Mucosa of stomach (tissue), 1 donor: ENCODE measurements around the gene TMEM97.

ENCODE experiments used
- H3K27me3 ChIP-seq: one replicate; pipeline ENCODE4 v1.7.0; 2013; ENCODE audit warnings: mild to moderate bottlenecking, low read length; ENCODE audit not compliant: control insufficient read depth, insufficient read depth
- H3K36me3 ChIP-seq: one replicate; pipeline ENCODE4 v1.7.0; 2013; ENCODE audit warnings: low read length; ENCODE audit not compliant: control insufficient read depth, insufficient read depth
- H3K4me1 ChIP-seq: one replicate; pipeline ENCODE4 v1.7.0; 2013; ENCODE audit warnings: mild to moderate bottlenecking, low read length; ENCODE audit not compliant: control insufficient read depth, insufficient read depth
- H3K4me3 ChIP-seq: one replicate; pipeline ENCODE4 v1.7.0; 2013; ENCODE audit warnings: low read length
- H3K9ac ChIP-seq: one replicate; pipeline ENCODE4 v1.7.0; 2013; ENCODE audit warnings: mild to moderate bottlenecking, low read length, moderate library complexity
- H3K9me3 ChIP-seq: one replicate; pipeline ENCODE4 v1.7.0; 2013; ENCODE audit warnings: mild to moderate bottlenecking, low read length, moderate library complexity; ENCODE audit not compliant: control insufficient read depth
- donor health status: Pancreatic carcinoma.

The TMEM97 gene

GRCh38 chr17:28371245-28372202 is 52.5 kb downstream of the TMEM97 start, which contains the start of gene SARM1:
Gene SARM1 (plus strand): TSS chr17:28371694. CDS start chr17:28372033, 339 bp downstream.
- no peak within 1 kb of the TSS for H3K4me3 ChIP-seq
- no peaks in the 10 kb centered on the region for H3K36me3 ChIP-seq
- no peaks in the 10 kb centered on the region for H3K9me3 ChIP-seq
- peak within 1 kb of the TSS; percentile 55 for H3K9ac ChIP-seq
- H3K4me1 ChIP-seq: peaks cover 11% of the 10 kb centered on the region
- H3K27me3 ChIP-seq: peaks cover 26% of the 10 kb centered on the region

GRCh38 chr17:28372203-28372944 is 53.4 kb downstream of the TMEM97 start:
- H3K4me3 ChIP-seq: no peak overlapping the region
- H3K9ac ChIP-seq: peak overlapping the region; percentile 55
- H3K4me1 ChIP-seq: peaks cover 11% of the 10 kb centered on the region
- H3K9me3 ChIP-seq: no peaks in the 10 kb centered on the region
- peaks cover 26% of the 10 kb centered on the region for H3K27me3 ChIP-seq
- H3K36me3 ChIP-seq: no peaks in the 10 kb centered on the region

GRCh38 chr17:28372945-28373274 is 53.9 kb downstream of the TMEM97 start:
- Histone ChIP-seq H3K36me3 (no peaks in the 10 kb centered on the region), H3K9me3 (no peaks in the 10 kb centered on the region), H3K27me3 (peaks cover 26% of the 10 kb centered on the region), H3K9ac (no peak overlapping the region), H3K4me3 (no peak overlapping the region), H3K4me1 (peaks cover 11% of the 10 kb centered on the region)
